Hematopoietic multipotent progenitor cell treated with erythropoietin and hydrocortisone succinate and interleukin-3 and kit ligand, for 8 days (in vitro differentiated cells): ENCODE results near the gene CELF2.
"Not testable (repeated sequence)": the region's sequence is repeated elsewhere in the genome, so short reads cannot be mapped to it uniquely, and the experiment has no call there.

Source experiments
- DNase-seq: peaks from one replicate; pipeline ENCODE4 v3.0.0-alpha.2; 2015

CELF2 gene

GRCh38 chr10:11098666-11099065, 81.0 kb downstream of the CELF2 start:
- no peak for DNase-seq

GRCh38 chr10:11104772-11105675, 87.4 kb downstream of the CELF2 start:
- peak; percentile 36 for DNase-seq

GRCh38 chr10:11105676-11106004, 88.0 kb downstream of the CELF2 start:
- DNase-seq, result no peak

- no peak for DNase-seq
Measured at GRCh38 chr10:11106621-11107374, 89.1 kb downstream of the CELF2 start.

- DNase-seq, result no peak
Measured at GRCh38 chr10:11107948-11108347, 90.3 kb downstream of the CELF2 start.

GRCh38 chr10:11108356-11108755, 90.7 kb downstream of the CELF2 start:
- DNase-seq, result no peak

- no peak for DNase-seq
Measured at GRCh38 chr10:11109590-11109989, 91.9 kb downstream of the CELF2 start.

GRCh38 chr10:11110539-11110938, 92.9 kb downstream of the CELF2 start:
- no peak for DNase-seq

GRCh38 chr10:11111490-11111889, 93.8 kb downstream of the CELF2 start:
- no peak for DNase-seq

GRCh38 chr10:11112718-11113117, 95.0 kb downstream of the CELF2 start:
- no peak for DNase-seq

- DNase-seq, result peak; percentile 75
Measured at GRCh38 chr10:11113156-11113555, 95.5 kb downstream of the CELF2 start.

- no peak for DNase-seq
Measured at GRCh38 chr10:11114269-11114668, 96.6 kb downstream of the CELF2 start.

- no peak for DNase-seq
Measured at GRCh38 chr10:11115337-11115736, 97.7 kb downstream of the CELF2 start.

- peak; percentile 78 for DNase-seq
Measured at GRCh38 chr10:11116361-11116760, 98.7 kb downstream of the CELF2 start.

GRCh38 chr10:11116817-11117216, 99.1 kb downstream of the CELF2 start:
- DNase-seq, result no peak

GRCh38 chr10:11118686-11119085, 101.0 kb downstream of the CELF2 start:
- no peak for DNase-seq

GRCh38 chr10:11119843-11120242, 102.2 kb downstream of the CELF2 start:
- no peak for DNase-seq

GRCh38 chr10:11120711-11121110, 103.0 kb downstream of the CELF2 start:
- DNase-seq, result no peak

GRCh38 chr10:11123892-11124291, 106.2 kb downstream of the CELF2 start:
- not testable (repeated sequence) for DNase-seq

- no peak for DNase-seq
Measured at GRCh38 chr10:11125004-11125403, 107.3 kb downstream of the CELF2 start.

GRCh38 chr10:11127017-11127416, 109.3 kb downstream of the CELF2 start:
- not testable (repeated sequence) for DNase-seq

- DNase-seq, result no peak
Measured at GRCh38 chr10:11131112-11131639, 113.5 kb downstream of the CELF2 start.

GRCh38 chr10:11134411-11134810, 116.7 kb downstream of the CELF2 start:
- no peak for DNase-seq

- no peak for DNase-seq
Measured at GRCh38 chr10:11135709-11136108, 118.0 kb downstream of the CELF2 start.
